Mucosa of descending colon (tissue), 3 donors: ENCODE measurements around the gene SDK1. TPM values are rescaled to one million over a fixed set of nuclear protein-coding genes. Genes with fewer than 3 reads are reported as not detected.

Experiments used
- ATAC-seq: fragments of 200-7000 bp; cut with Tn5 transposase; one replicate; pipeline ENCODE4 v1.9.1; 2020; ENCODE audit warnings: mild to moderate bottlenecking, moderate library complexity
- DNase-seq, 3 donors: peaks; one replicate each; pipeline ENCODE4 v3.0.0-alpha.2; 2020
- H3K36me3 ChIP-seq: fragments of 200-600 bp; one replicate; pipeline ENCODE4 v1.8.0; 2021; ENCODE audit warnings: low read depth, mild to moderate bottlenecking
- H3K4me1 ChIP-seq: fragments of 200-600 bp; one replicate; pipeline ENCODE4 v1.8.0; 2021; ENCODE audit warnings: low read depth, mild to moderate bottlenecking
- H3K4me3 ChIP-seq: fragments of 200-600 bp; one replicate; pipeline ENCODE4 v1.8.0; 2021; ENCODE audit warnings: mild to moderate bottlenecking
- H3K9me3 ChIP-seq: fragments of 200-600 bp; one replicate; pipeline ENCODE4 v1.8.0; 2021; ENCODE audit warnings: mild to moderate bottlenecking
- intact Hi-C, 2 donors: fragments of 100-400 bp; cut with DNase I in 1 of 2; cut with micrococcal nuclease in 1 of 2; formaldehyde crosslinking; loops; one replicate each; pipeline versions ENCODE4 v1.11.0 to v1.11.1; 2022; cut with DNase I, micrococcal nuclease
- total RNA-seq, 3 donors: library from RNA; stranded (reverse); fragmentation: NEBNext Ultra II Directional in 2 of 3; extraction: Animal tissue kit (Norgen Biotek cat#: 25700) in 2 of 3; gene quantifications; one replicate each; pipeline versions ENCODE4 v1.2.1 to v1.2.4, GENCODE V29; 2021 to 2023
- TF ChIP-seq, protein P1 (sequence below): fragments of 200-600 bp; IDR thresholded peaks from one replicate; pipeline ENCODE4 v1.8.0; 2022; ENCODE audit warnings: antibody characterized with exemption, mild to moderate bottlenecking
- donor health status: DM: no; HTN: no; CAD: no; lungs with moderate emphysema.
- donor health status: DM: no; HTN: no; CAD: no.
- donor health status: DM: no; HTN: yes; CAD: no.

The SDK1 gene
- total RNA-seq, 3 donors from 2014 or later = 2.7 to 20.2 (median 4.2) TPM

GRCh38 chr7:4156190-4156589, 855.1 kb downstream of the SDK1 start:
- TF ChIP-seq, protein P1, sequence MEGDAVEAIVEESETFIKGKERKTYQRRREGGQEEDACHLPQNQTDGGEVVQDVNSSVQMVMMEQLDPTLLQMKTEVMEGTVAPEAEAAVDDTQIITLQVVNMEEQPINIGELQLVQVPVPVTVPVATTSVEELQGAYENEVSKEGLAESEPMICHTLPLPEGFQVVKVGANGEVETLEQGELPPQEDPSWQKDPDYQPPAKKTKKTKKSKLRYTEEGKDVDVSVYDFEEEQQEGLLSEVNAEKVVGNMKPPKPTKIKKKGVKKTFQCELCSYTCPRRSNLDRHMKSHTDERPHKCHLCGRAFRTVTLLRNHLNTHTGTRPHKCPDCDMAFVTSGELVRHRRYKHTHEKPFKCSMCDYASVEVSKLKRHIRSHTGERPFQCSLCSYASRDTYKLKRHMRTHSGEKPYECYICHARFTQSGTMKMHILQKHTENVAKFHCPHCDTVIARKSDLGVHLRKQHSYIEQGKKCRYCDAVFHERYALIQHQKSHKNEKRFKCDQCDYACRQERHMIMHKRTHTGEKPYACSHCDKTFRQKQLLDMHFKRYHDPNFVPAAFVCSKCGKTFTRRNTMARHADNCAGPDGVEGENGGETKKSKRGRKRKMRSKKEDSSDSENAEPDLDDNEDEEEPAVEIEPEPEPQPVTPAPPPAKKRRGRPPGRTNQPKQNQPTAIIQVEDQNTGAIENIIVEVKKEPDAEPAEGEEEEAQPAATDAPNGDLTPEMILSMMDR = no peak
- Histone ChIP-seq H3K36me3 (no peaks in the 10 kb centered on the region), H3K4me1 (no peaks in the 10 kb centered on the region), H3K4me3 (no peak overlapping the region), H3K9me3 (no peaks in the 10 kb centered on the region)
- ATAC-seq (peak; percentile 37), DNase-seq (peak in 1 of 3 donors; percentile 53)
- intact Hi-C loops = no loop called here

GRCh38 chr7:4157651-4158050, 856.6 kb downstream of the SDK1 start:
- Histone ChIP-seq H3K36me3 (no peaks in the 10 kb centered on the region), H3K4me3 (no peak overlapping the region), H3K9me3 (no peaks in the 10 kb centered on the region), H3K4me1 (no peaks in the 10 kb centered on the region)
- TF ChIP-seq, protein P1 = no peak
- intact Hi-C loops = no loop called here
- DNase-seq (no peak), ATAC-seq (no peak)

GRCh38 chr7:4158441-4159153, 857.5 kb downstream of the SDK1 start:
- TF ChIP-seq, protein P1 = no peak
- DNase-seq (no peak), ATAC-seq (no peak)
- H3K4me3 ChIP-seq = no peak overlapping the region
- no peaks in the 10 kb centered on the region for H3K4me1 ChIP-seq
- intact Hi-C loops = no loop called here
- H3K36me3 ChIP-seq = no peaks in the 10 kb centered on the region
- H3K9me3 ChIP-seq = no peaks in the 10 kb centered on the region

GRCh38 chr7:4159154-4159501, 858.1 kb downstream of the SDK1 start:
- Histone ChIP-seq H3K4me3 (no peak overlapping the region), H3K9me3 (no peaks in the 10 kb centered on the region), H3K4me1 (no peaks in the 10 kb centered on the region), H3K36me3 (no peaks in the 10 kb centered on the region)
- ATAC-seq (no peak), DNase-seq (no peak)
- TF ChIP-seq, protein P1 = no peak
- intact Hi-C loops = no loop called here

DNA sequence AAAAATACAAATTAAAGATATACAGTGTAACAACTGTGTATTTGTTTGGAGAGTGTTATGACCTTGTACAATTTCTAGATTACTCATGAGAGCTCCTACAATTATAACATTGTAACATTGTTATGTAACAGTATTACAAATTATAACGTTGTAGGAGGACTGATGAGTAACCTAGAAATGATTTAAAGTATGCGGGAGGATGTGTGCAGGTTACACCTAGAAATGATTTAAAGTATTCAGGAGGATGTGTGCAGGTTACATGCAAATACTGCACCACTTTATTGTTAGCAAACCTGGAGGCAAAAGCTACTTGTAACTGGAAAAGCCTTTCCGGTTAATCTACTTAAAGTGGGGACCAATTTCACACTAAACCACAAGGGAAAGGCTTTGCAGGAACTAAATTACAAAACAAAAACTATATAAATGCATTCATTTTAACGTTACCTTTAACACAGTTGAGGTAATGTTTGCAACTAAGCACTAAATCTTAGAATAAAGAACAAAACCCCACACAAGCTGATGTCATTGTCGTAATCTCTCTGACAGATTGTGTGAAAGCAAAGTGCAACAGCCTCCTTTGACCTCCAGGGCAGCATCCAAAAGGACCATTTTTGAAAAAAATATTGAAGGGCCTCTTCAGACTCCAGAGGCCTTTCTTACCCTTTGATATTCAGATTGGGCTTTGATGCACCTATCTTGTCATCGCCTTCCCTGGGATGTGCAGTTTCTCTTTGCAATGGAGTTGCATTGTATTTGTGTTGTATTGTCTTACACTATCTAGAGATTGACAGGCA, 858.9 kb downstream of the SDK1 start:
- Histone ChIP-seq H3K36me3 (no peaks in the 10 kb centered on the region), H3K4me3 (no peak overlapping the region), H3K9me3 (no peaks in the 10 kb centered on the region), H3K4me1 (no peaks in the 10 kb centered on the region)
- no peak for DNase-seq
- no peak for ATAC-seq
- TF ChIP-seq, protein P1 = no peak
- intact Hi-C loops = no loop called here
